Ectodermal cell (in vitro differentiated cells): ENCODE data around the gene C1orf94.

ENCODE experiments used
- H3K27ac ChIP-seq: 2 replicates; pipeline ENCODE4 v1.7.0; 2013; ENCODE audit warnings: mild to moderate bottlenecking, low read depth, low read length; ENCODE audit not compliant: insufficient read depth, poor library complexity, severe bottlenecking
- H3K27me3 ChIP-seq: 2 replicates; pipeline ENCODE4 v1.7.0; 2013; ENCODE audit warnings: mild to moderate bottlenecking, low read length; ENCODE audit not compliant: insufficient read depth, control insufficient read depth, poor library complexity, severe bottlenecking
- H3K36me3 ChIP-seq: one replicate; pipeline ENCODE4 v1.7.0; 2013; ENCODE audit warnings: low read length; ENCODE audit not compliant: control insufficient read depth, insufficient read depth
- H3K4me1 ChIP-seq: one replicate; pipeline ENCODE4 v1.7.0; 2013; ENCODE audit warnings: low read length; ENCODE audit not compliant: control insufficient read depth, insufficient read depth
- H3K4me3 ChIP-seq: 2 replicates; pipeline ENCODE4 v1.7.0; 2013; ENCODE audit warnings: low read depth, low read length, control low read depth; ENCODE audit not compliant: insufficient read depth
- H3K9me3 ChIP-seq: 2 replicates; pipeline ENCODE4 v1.7.0; 2013; ENCODE audit warnings: mild to moderate bottlenecking, low read length, moderate library complexity; ENCODE audit not compliant: control insufficient read depth
- WGBS, 2 experiments: methylation state at CpG; one replicate each; pipeline ENCODE4 v1.1.7; 2013; ENCODE audit warnings: missing lambda C conversion rate in 2 of 2; 5-methylcytosine and 5-hydroxymethylcytosine counted together

Gene C1orf94

DNA sequence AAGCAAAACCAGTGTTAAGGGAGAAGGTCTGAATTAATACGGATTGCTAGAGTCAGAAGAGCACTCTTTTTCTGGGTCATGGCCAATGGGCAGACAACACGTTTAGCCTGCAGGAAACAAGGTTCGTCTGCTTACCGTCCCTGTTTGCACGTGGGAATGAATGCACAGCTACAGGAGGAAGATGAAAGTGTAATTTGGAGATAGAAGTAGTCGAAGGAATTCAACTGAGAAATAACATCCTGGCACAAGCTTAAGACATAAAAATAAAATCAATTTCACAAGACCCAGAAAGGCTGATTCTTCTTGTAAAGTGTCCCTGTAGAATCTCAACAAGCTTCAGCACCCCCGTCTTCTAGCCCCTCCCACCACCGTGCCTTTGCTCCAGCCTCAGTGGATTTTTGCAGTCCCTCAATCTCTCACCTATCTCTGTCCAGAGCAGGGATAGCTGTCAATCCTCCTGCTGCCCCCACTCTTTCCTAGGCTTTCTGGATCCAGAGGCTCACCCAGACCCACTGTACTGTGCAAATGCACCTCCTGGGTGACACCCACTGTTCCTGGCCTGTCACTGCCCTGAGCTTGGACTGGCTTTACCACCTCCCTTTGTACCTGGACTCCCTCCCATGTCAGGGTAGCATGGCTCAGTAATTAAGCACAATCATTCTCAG is 60.6 kb downstream of the C1orf94 start:
- Histone ChIP-seq H3K27ac (no peak overlapping the region), H3K9me3 (no peaks in the 10 kb centered on the region), H3K36me3 (no peaks in the 10 kb centered on the region), H3K4me1 (no peaks in the 10 kb centered on the region), H3K4me3 (no peak overlapping the region), H3K27me3 (no peaks in the 10 kb centered on the region)
- 88 to 91% methylated on average over 7 to 8 of the region's 8 CpGs for WGBS, 2 experiments

DNA sequence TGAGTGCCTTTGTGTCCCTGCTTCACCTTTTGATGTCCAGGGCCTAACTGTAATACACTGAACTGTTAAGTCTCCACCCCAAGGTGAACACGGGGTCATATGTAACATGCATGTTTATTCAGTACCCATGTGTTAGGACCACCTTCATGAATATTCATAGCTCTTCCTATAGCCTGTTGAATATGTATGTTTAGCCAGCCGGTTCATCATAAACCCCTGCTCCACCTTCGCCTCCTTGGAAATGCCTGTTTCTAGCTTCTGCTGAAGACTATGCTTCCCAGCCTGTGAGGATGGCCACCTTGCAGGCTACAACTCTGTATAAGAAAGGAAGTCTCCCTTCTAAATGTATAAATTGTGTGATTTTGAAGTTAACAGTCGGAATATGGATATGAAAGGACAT is 69.3 kb downstream of the C1orf94 start:
- Histone ChIP-seq H3K4me1 (no peaks in the 10 kb centered on the region), H3K36me3 (no peaks in the 10 kb centered on the region), H3K9me3 (no peaks in the 10 kb centered on the region), H3K4me3 (no peak overlapping the region), H3K27ac (no peak overlapping the region), H3K27me3 (no peaks in the 10 kb centered on the region)
- 67 to 80% methylated on average over 4 of the region's 4 CpGs for WGBS, 2 experiments

DNA sequence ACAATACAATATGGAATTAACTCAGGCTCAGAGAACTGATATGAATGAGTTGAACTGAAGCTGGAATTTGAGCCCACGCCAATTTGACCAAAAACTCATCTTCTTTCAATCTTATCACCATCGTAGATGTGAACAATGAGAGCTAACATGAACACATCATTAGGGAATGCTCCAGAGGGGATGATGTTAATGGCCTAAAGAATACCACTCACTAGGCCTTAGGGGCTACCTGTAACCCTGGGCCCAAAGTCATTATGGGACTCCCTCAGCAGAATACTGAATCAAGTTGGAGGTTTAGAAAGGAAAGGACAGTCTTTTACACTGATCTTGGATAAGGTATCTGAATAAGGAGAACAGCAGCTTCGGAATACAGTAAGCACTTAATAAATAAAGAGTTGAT is 73.6 kb downstream of the C1orf94 start:
- Histone ChIP-seq H3K27ac (no peak overlapping the region), H3K4me1 (no peaks in the 10 kb centered on the region), H3K4me3 (no peak overlapping the region), H3K27me3 (no peaks in the 10 kb centered on the region), H3K9me3 (no peaks in the 10 kb centered on the region), H3K36me3 (no peaks in the 10 kb centered on the region)
- 62 to 67% methylated on average over 3 of the region's 3 CpGs for WGBS, 2 experiments

DNA sequence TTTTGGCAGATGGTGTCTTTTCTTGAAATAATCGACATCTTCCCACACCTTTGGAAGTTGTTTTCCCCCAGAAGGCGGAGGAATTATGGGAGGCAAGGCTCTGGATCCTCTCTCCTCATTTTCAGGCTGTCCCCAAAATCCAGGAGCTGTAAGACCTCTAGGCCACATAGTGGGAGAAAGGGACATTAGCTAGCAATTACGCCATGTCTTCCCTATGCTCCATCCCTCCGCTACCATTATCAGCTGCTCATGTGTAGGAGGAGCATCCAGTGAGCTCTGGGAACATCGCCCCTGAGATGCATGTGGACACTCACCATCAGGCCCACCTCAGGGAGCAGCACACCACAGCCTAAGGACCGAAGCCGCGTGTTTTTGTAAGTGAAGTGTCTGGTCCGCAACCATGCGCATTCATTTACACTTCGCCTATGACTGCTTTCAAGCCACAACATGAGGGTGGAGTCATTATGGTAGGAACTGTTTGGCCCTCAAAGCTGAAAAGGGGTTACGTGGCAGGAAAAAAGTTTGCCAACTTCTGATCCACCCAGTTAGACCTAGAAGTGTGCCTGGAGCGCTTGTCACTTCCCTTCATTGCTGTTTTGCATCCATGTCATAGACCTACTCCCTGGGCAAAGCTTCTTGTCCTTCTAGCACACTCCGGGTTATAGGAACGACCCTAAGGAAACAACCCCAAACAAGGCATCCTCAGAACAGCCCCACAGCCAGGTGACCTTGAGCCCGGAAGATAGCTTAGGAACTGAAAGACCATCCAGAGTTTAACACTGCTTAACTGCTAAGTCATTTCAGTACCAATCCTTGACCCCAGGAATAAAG is 85.5 kb downstream of the C1orf94 start:
- H3K36me3 ChIP-seq, result no peaks in the 10 kb centered on the region
- peaks cover 9% of the 10 kb centered on the region for H3K4me1 ChIP-seq
- no peak overlapping the region for H3K27ac ChIP-seq
- WGBS, 2 experiments, result 86 to 91% methylated on average over 16 of the region's 16 CpGs
- no peak overlapping the region for H3K4me3 ChIP-seq
- no peaks in the 10 kb centered on the region for H3K9me3 ChIP-seq
- H3K27me3 ChIP-seq, result no peaks in the 10 kb centered on the region

DNA sequence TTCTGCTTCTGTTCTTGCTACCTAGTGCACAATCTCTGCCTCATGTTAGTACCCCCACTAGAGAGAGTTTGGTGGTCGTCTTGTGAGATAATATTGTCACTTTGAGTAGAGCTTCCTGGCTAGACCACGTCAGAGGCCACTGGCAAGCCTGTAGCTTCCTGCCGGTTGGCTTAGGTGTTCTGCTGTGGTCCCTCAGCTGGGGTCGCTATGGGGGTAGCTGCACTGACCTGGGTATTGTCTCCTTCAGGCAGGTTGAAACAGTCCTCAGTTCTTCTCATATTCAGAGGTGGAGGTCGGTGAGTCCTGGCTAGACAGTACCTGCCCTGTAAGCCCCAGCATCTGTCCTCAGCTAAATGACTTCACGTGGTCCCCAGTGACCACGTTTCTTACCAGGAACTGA is 86.2 kb downstream of the C1orf94 start:
- H3K9me3 ChIP-seq, result no peaks in the 10 kb centered on the region
- no peak overlapping the region for H3K4me3 ChIP-seq
- H3K27me3 ChIP-seq, result no peaks in the 10 kb centered on the region
- no peaks in the 10 kb centered on the region for H3K36me3 ChIP-seq
- H3K27ac ChIP-seq, result no peak overlapping the region
- H3K4me1 ChIP-seq, result peaks cover 9% of the 10 kb centered on the region
- 88 to 93% methylated on average over 7 of the region's 7 CpGs for WGBS, 2 experiments

DNA sequence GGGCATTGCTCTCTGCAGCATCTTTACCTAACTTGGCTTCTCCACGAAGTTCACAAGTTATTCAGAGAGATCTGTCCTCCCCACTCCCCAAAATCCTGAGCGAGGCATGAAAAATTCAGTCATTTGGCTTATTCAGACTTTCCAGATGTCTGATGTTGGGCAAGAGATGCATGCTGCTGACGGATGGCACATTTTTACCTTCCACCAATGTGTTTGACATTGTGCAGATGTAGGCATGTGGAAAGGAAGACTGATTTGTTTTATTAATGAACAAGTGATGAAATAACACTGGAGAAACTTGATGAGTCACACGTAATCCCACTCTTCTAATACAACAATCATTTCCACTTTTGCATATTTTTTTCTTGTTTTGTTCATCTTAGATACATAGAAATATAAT is 86.7 kb downstream of the C1orf94 start:
- H3K4me1 ChIP-seq, result peaks cover 9% of the 10 kb centered on the region
- H3K27ac ChIP-seq, result no peak overlapping the region
- no peaks in the 10 kb centered on the region for H3K36me3 ChIP-seq
- no peak overlapping the region for H3K4me3 ChIP-seq
- 81 to 86% methylated on average over 3 of the region's 4 CpGs for WGBS, 2 experiments
- H3K27me3 ChIP-seq, result no peaks in the 10 kb centered on the region
- no peaks in the 10 kb centered on the region for H3K9me3 ChIP-seq

DNA sequence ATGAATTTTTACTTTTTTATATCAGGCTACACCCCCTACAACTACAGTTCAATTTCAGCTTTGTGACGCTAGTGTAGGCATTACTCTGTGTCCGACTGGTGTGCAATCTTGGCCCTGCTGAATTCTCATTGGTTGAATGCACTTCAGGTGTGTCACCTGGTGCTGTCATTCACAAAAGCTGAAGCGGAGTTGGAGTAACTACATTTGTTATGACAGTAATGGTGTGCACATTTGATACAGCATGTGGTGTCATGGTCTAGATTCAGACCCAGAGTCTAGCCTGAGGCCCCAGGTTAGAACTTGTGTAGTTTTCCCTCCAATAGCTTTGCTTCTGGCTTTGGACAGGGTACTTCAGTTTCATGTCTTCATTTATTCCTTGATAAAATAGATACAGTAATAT is 88.7 kb downstream of the C1orf94 start:
- H3K9me3 ChIP-seq, result no peaks in the 10 kb centered on the region
- no peaks in the 10 kb centered on the region for H3K36me3 ChIP-seq
- H3K4me3 ChIP-seq, result no peak overlapping the region
- H3K27ac ChIP-seq, result no peak overlapping the region
- no peaks in the 10 kb centered on the region for H3K27me3 ChIP-seq
- H3K4me1 ChIP-seq, result peaks cover 9% of the 10 kb centered on the region
- WGBS, 2 experiments, result 92% methylated on average over 3 of the region's 3 CpGs

DNA sequence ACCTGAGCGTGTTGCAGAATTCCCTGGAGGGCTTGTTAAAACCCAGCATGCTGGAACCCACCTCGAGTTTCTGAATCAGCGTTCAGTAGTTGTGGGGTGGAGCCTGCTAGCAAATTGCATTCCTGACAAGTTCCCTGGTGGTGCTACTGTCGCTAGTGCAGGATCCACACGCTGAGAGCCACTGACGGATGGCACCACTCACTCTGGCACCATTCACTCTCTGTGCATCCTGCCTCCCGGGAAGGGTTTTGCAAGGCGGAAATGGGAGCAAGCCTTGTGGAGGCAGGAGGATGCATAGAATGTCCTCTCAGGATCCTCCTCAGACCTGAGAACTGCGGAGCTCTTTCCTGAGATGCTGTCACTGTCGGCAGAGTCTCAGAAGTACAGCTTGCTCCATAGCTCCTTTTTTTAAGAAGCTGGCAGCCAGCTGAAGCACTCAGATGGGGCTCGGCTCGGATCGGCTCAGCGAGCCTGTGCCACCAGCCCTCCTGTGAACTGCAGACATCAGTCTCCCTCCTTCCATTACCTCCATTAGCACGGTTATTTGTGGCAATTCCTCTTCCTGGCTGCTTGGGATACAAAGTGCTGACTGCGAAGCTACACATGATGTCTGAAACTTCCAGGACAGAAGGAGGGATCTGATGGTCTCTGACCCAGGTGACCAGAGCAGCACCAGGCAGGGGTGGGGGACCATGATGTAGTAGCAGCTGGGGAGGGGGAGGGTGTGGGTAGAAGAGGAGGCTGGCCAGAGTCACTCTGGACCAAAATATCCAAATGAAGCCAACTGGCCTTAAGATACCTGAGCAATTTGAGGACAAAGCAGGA is 89.6 kb downstream of the C1orf94 start:
- WGBS, 2 experiments, result 27 to 34% methylated on average over 16 of the region's 16 CpGs
- Histone ChIP-seq H3K36me3 (no peaks in the 10 kb centered on the region), H3K9me3 (no peaks in the 10 kb centered on the region), H3K27me3 (no peaks in the 10 kb centered on the region), H3K4me3 (no peak overlapping the region), H3K27ac (no peak overlapping the region), H3K4me1 (peaks cover 9% of the 10 kb centered on the region)

DNA sequence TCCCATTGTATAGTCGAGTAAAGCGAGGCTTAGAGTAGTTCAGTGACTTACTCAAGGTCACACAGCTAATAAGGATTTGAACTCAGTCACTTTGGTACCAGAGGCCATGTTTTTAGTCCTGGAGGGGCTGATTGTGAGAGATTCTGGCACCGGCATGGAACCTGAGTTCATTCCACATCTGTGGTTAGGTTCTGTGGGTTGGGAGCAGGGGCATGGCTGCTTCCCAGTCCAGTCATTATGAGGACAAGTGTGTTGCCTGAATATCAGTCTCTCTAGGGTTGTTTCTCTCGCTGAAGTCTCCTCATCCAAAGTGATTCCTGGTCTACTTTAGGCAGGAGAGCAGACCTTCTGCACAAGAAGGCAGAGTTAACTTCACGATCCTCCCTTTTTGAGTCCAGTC is 90.6 kb downstream of the C1orf94 start:
- H3K27ac ChIP-seq, result no peak overlapping the region
- H3K9me3 ChIP-seq, result no peaks in the 10 kb centered on the region
- WGBS, 2 experiments, result 85 to 86% methylated on average over 5 of the region's 5 CpGs
- no peaks in the 10 kb centered on the region for H3K36me3 ChIP-seq
- no peaks in the 10 kb centered on the region for H3K27me3 ChIP-seq
- H3K4me3 ChIP-seq, result no peak overlapping the region
- peaks cover 9% of the 10 kb centered on the region for H3K4me1 ChIP-seq
